ENCODE results near the gene ZBTB2.
A peak's percentile ranks its signal among the peaks of the same experiment; 100 is the strongest.

Gene ZBTB2

GRCh38 chr6:151391471-151392413 lies at the start of gene ZBTB2:
Gene ZBTB2, minus strand, starts transcription at chr6:151391559. Its CDS starts 17,922 bp downstream, at chr6:151373637.
- no peaks in the 10 kb centered on the region for H3K9me3 Mint-ChIP-seq
- H3K27me3 Mint-ChIP-seq = no peaks in the 10 kb centered on the region
- peak within 1 kb of the TSS; percentile 97 for H3K4me3 Mint-ChIP-seq
- H3K27ac Mint-ChIP-seq = peak within 1 kb of the TSS; percentile 97
- H3K4me1 Mint-ChIP-seq (ENCODE audit: low read depth) = peaks cover 69% of the 10 kb centered on the region
- peaks cover 34% of the 10 kb centered on the region for H3K36me3 Mint-ChIP-seq (ENCODE audit: low read depth)

- Mint-ChIP-seq H3K36me3 (ENCODE audit: low read depth) (peaks cover 32% of the 10 kb centered on the region), H3K27ac (peak overlapping the region; percentile 7), H3K4me1 (ENCODE audit: low read depth) (peaks cover 31% of the 10 kb centered on the region), H3K27me3 (no peaks in the 10 kb centered on the region), H3K9me3 (no peaks in the 10 kb centered on the region), H3K4me3 (no peak overlapping the region)
Measured at GRCh38 chr6:151440930-151441329, 49.6 kb upstream of the ZBTB2 start.

- Mint-ChIP-seq H3K36me3 (ENCODE audit: low read depth) (peaks cover 33% of the 10 kb centered on the region), H3K9me3 (no peaks in the 10 kb centered on the region), H3K27me3 (no peaks in the 10 kb centered on the region), H3K4me3 (no peak overlapping the region), H3K27ac (peak overlapping the region; percentile 7), H3K4me1 (ENCODE audit: low read depth) (peaks cover 31% of the 10 kb centered on the region)
Measured at GRCh38 chr6:151440498-151440897, 49.1 kb upstream of the ZBTB2 start.

GRCh38 chr6:151437401-151437800 lies 46.0 kb upstream of the ZBTB2 start:
- H3K27ac Mint-ChIP-seq = no peak overlapping the region
- H3K36me3 Mint-ChIP-seq (ENCODE audit: low read depth) = peaks cover 29% of the 10 kb centered on the region
- H3K27me3 Mint-ChIP-seq = no peaks in the 10 kb centered on the region
- H3K4me1 Mint-ChIP-seq (ENCODE audit: low read depth) = peaks cover 24% of the 10 kb centered on the region
- H3K4me3 Mint-ChIP-seq = no peak overlapping the region
- no peaks in the 10 kb centered on the region for H3K9me3 Mint-ChIP-seq

GRCh38 chr6:151436802-151437201 lies 45.4 kb upstream of the ZBTB2 start:
- H3K36me3 Mint-ChIP-seq (ENCODE audit: low read depth) = peaks cover 29% of the 10 kb centered on the region
- no peaks in the 10 kb centered on the region for H3K27me3 Mint-ChIP-seq
- no peak overlapping the region for H3K4me3 Mint-ChIP-seq
- H3K4me1 Mint-ChIP-seq (ENCODE audit: low read depth) = peaks cover 21% of the 10 kb centered on the region
- no peaks in the 10 kb centered on the region for H3K9me3 Mint-ChIP-seq
- H3K27ac Mint-ChIP-seq = no peak overlapping the region

DNA sequence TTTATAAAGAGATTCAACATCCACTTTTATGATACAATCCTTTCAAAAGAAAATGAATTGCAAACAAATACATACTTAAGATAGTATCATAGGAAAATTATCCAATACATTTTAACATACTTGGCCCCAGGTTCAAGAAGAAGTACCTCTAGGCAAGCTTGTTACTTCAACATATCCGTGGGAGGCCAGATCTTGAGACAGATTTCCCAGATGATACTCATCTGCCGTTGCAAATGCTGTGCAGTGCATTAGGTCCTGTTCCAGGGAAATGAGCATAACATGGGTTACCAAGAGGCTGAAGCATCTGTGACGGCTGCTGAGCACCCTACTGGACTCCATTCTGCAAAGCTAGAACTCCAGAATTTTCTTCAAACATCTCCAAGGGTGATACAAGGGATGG lies 44.9 kb upstream of the ZBTB2 start:
- Mint-ChIP-seq H3K27me3 (no peaks in the 10 kb centered on the region), H3K4me1 (ENCODE audit: low read depth) (peaks cover 16% of the 10 kb centered on the region), H3K9me3 (no peaks in the 10 kb centered on the region), H3K27ac (no peak overlapping the region), H3K4me3 (no peak overlapping the region), H3K36me3 (ENCODE audit: low read depth) (peaks cover 29% of the 10 kb centered on the region)

- H3K27me3 Mint-ChIP-seq = no peaks in the 10 kb centered on the region
- H3K9me3 Mint-ChIP-seq = no peaks in the 10 kb centered on the region
- H3K4me3 Mint-ChIP-seq = no peak overlapping the region
- peaks cover 6% of the 10 kb centered on the region for H3K4me1 Mint-ChIP-seq (ENCODE audit: low read depth)
- H3K27ac Mint-ChIP-seq = no peak overlapping the region
- peaks cover 43% of the 10 kb centered on the region for H3K36me3 Mint-ChIP-seq (ENCODE audit: low read depth)
Measured at GRCh38 chr6:151434369-151434768, 43.0 kb upstream of the ZBTB2 start.

DNA sequence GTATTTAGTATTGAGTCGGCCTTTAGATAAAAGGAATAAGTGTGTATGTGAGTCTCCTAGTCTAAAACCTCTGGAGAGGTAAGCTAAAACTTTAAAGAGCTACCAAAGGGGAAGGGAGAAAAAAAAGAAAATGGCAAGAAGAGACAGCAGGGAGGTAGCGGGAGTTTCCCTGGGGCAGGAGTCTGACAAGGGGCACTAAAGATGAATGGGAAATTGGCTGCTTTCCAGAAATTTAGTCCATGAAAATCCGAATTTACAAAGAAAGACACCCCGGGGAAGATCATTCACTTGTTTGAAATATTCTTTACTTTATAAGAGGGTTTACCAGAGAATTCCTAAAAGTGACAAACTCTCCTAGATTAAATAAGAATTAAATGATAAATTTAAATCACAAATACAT lies 41.3 kb upstream of the ZBTB2 start:
- Mint-ChIP-seq H3K4me1 (ENCODE audit: low read depth) (peaks cover 6% of the 10 kb centered on the region), H3K27ac (no peak overlapping the region), H3K36me3 (ENCODE audit: low read depth) (peaks cover 50% of the 10 kb centered on the region), H3K27me3 (no peaks in the 10 kb centered on the region), H3K4me3 (no peak overlapping the region), H3K9me3 (no peaks in the 10 kb centered on the region)

DNA sequence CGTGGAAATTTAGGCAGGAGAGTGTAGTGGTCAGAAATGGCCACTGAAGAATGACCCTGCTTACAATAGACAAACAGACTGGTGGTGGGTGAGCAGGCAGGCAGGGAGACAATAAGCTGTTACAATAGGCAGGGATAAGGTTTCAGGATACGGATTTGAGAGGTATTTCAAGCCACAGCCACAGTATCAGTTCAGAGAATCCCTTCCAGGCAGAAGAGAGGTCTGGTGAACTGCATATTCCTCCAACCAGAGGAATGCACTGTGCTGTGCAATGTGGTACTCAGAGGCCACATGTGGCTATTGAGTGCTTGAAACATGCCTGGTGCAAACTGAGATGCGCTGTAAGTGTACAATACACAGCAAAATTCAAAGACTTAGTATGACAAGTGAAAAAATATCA lies 40.0 kb upstream of the ZBTB2 start:
- Mint-ChIP-seq H3K4me1 (ENCODE audit: low read depth) (peaks cover under 1% of the 10 kb centered on the region), H3K9me3 (no peaks in the 10 kb centered on the region), H3K36me3 (ENCODE audit: low read depth) (peaks cover 51% of the 10 kb centered on the region), H3K27me3 (no peaks in the 10 kb centered on the region), H3K27ac (no peak overlapping the region), H3K4me3 (no peak overlapping the region)

GRCh38 chr6:151430886-151431285 lies 39.5 kb upstream of the ZBTB2 start:
- no peak overlapping the region for H3K4me3 Mint-ChIP-seq
- H3K9me3 Mint-ChIP-seq = no peaks in the 10 kb centered on the region
- H3K4me1 Mint-ChIP-seq (ENCODE audit: low read depth) = no peaks in the 10 kb centered on the region
- no peaks in the 10 kb centered on the region for H3K27me3 Mint-ChIP-seq
- H3K36me3 Mint-ChIP-seq (ENCODE audit: low read depth) = peaks cover 51% of the 10 kb centered on the region
- no peak overlapping the region for H3K27ac Mint-ChIP-seq

DNA sequence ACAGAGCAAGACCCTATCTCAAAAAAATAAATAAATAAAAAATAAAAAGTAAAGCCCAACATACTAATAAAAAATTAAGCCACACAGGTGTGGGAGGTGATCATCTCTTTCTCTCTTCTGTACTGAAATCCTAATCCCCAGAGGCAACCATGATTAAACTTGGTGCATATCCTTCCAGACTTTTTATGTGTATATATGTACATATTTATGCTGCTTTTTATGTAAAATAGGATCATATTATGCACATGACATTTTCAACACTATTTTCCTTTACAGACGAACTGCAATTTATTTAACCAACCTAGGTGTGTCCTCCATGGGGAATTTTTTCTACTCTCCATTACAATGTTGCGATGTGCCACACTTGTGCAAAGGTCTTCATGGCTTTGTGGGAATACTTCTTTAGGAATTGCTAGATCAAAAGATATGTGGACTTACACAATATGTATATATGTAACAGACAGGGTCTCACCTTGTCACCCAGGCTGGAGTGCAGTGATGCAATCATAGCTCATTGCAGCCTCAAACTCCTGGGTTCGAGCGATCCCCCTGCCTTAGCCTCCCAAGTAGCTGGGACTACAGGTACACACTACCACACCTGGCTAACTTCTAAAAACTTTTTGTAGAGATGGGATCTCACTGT lies 36.9 kb upstream of the ZBTB2 start:
- Mint-ChIP-seq H3K9me3 (no peaks in the 10 kb centered on the region), H3K27ac (no peak overlapping the region), H3K27me3 (no peaks in the 10 kb centered on the region), H3K4me3 (no peak overlapping the region), H3K36me3 (ENCODE audit: low read depth) (peaks cover 67% of the 10 kb centered on the region), H3K4me1 (ENCODE audit: low read depth) (no peaks in the 10 kb centered on the region)

GRCh38 chr6:151425561-151425960 lies 34.2 kb upstream of the ZBTB2 start:
- no peak overlapping the region for H3K27ac Mint-ChIP-seq

GRCh38 chr6:151422981-151423380 lies 31.6 kb upstream of the ZBTB2 start:
- Mint-ChIP-seq H3K36me3 (ENCODE audit: low read depth) (peaks cover 53% of the 10 kb centered on the region), H3K4me1 (ENCODE audit: low read depth) (no peaks in the 10 kb centered on the region), H3K27me3 (no peaks in the 10 kb centered on the region), H3K4me3 (no peak overlapping the region), H3K27ac (no peak overlapping the region), H3K9me3 (no peaks in the 10 kb centered on the region)

More at GRCh38 chr6:151425561-151425960, 34.2 kb upstream of the ZBTB2 start:
- H3K4me1 Mint-ChIP-seq (ENCODE audit: low read depth) = no peaks in the 10 kb centered on the region
- H3K4me3 Mint-ChIP-seq = no peak overlapping the region
- H3K9me3 Mint-ChIP-seq = no peaks in the 10 kb centered on the region
- H3K36me3 Mint-ChIP-seq (ENCODE audit: low read depth) = peaks cover 64% of the 10 kb centered on the region
- no peaks in the 10 kb centered on the region for H3K27me3 Mint-ChIP-seq

- Mint-ChIP-seq H3K4me3 (no peak overlapping the region), H3K27me3 (no peaks in the 10 kb centered on the region), H3K9me3 (peaks cover 7% of the 10 kb centered on the region), H3K27ac (no peak overlapping the region), H3K4me1 (ENCODE audit: low read depth) (peaks cover 17% of the 10 kb centered on the region), H3K36me3 (ENCODE audit: low read depth) (peaks cover 63% of the 10 kb centered on the region)
Measured at GRCh38 chr6:151417477-151417876, 26.1 kb upstream of the ZBTB2 start.

- Mint-ChIP-seq H3K36me3 (ENCODE audit: low read depth) (peaks cover 60% of the 10 kb centered on the region), H3K27ac (peak overlapping the region; percentile 57), H3K4me3 (no peak overlapping the region), H3K4me1 (ENCODE audit: low read depth) (peaks cover 17% of the 10 kb centered on the region), H3K9me3 (peaks cover 7% of the 10 kb centered on the region), H3K27me3 (no peaks in the 10 kb centered on the region)
Measured at GRCh38 chr6:151414641-151415260, 23.4 kb upstream of the ZBTB2 start.

Measured in stimulated activated naive CD8-positive, alpha-beta T cell treated with anti-CD3 and anti-CD28 coated beads, Interleukin-15, Interleukin-2, amounts not matched to agents 100 ng/mL and 50 ng/mL, for 24 hours (primary cell).